Muscle of leg (tissue), 11 donors: ENCODE results near the gene PFDN1. TPM values are rescaled to one million over a fixed set of nuclear protein-coding genes. Genes with fewer than 3 reads are reported as not detected.

Experiments
- DNase-seq: peaks from one replicate; pipeline ENCODE4 v3.0.0; 2013
- H3K27ac ChIP-seq: one replicate; pipeline ENCODE4 v1.5.1; 2013; ENCODE audit warnings: mild to moderate bottlenecking, low read length, control low read depth
- H3K27me3 ChIP-seq: one replicate; pipeline ENCODE4 v1.6.1; 2013; ENCODE audit warnings: low read length; ENCODE audit not compliant: control insufficient read depth, insufficient read depth
- H3K36me3 ChIP-seq: one replicate; pipeline ENCODE4 v1.6.1; 2013; ENCODE audit warnings: low read length; ENCODE audit not compliant: control insufficient read depth, insufficient read depth
- H3K4me1 ChIP-seq: one replicate; pipeline ENCODE4 v1.6.1; 2013; ENCODE audit warnings: low read length; ENCODE audit not compliant: control insufficient read depth, insufficient read depth
- H3K4me3 ChIP-seq: one replicate; pipeline ENCODE4 v1.5.1; 2013; ENCODE audit warnings: low read length, control low read depth
- H3K9me3 ChIP-seq: replicated peaks from 2 replicates; pipeline ENCODE4 v1.6.1; 2013; ENCODE audit warnings: low read depth, low read length; ENCODE audit not compliant: control insufficient read depth
- WGBS: methylation state at CpG from one replicate; pipeline ENCODE4 v1.1.5; 2013; ENCODE audit warnings: missing lambda C conversion rate; ENCODE audit not compliant: insufficient coverage; 5-methylcytosine and 5-hydroxymethylcytosine counted together
- polyA plus RNA-seq, 8 donors: library from polyadenylated mRNA; unstranded; fragments of 120-200 nt; gene quantifications; one replicate each; pipeline versions ENCODE4 v1.2.1 to v1.2.3, GENCODE V29; 2013; ENCODE audit warnings: inconsistent platforms in 1 of 8, low replicate concordance in 1 of 8; ENCODE audit not compliant: insufficient read length in 8 of 8, insufficient read depth in 1 of 8
- total RNA-seq: library from RNA; stranded (reverse); fragments of 120-200 nt; gene quantifications from one replicate; pipeline ENCODE4 v1.2.4, GENCODE V29; 2013

The PFDN1 gene
- total and polyA plus RNA-seq, 9 donors: 46.3 to 94.4 (median 69.8) TPM

GRCh38 chr5:140244525-140245025 is 58.3 kb downstream of the PFDN1 start:
- peak; percentile 93 for DNase-seq
- no peak overlapping the region for H3K27ac ChIP-seq
- H3K4me3 ChIP-seq: no peak overlapping the region
- 8% methylated on average over 12 of the region's 14 CpGs for WGBS
- H3K4me1 ChIP-seq: peaks cover 68% of the 10 kb centered on the region
- no peaks in the 10 kb centered on the region for H3K27me3 ChIP-seq
- no peaks in the 10 kb centered on the region for H3K9me3 ChIP-seq
- peaks cover 26% of the 10 kb centered on the region for H3K36me3 ChIP-seq

GRCh38 chr5:140243706-140244250 is 59.1 kb downstream of the PFDN1 start:
- H3K4me1 ChIP-seq: peaks cover 68% of the 10 kb centered on the region
- H3K27ac ChIP-seq: no peak overlapping the region
- no peaks in the 10 kb centered on the region for H3K27me3 ChIP-seq
- H3K4me3 ChIP-seq: no peak overlapping the region
- H3K9me3 ChIP-seq: no peaks in the 10 kb centered on the region
- DNase-seq: no peak
- WGBS: 80% methylated on average over 3 of the region's 4 CpGs
- peaks cover 23% of the 10 kb centered on the region for H3K36me3 ChIP-seq

DNA sequence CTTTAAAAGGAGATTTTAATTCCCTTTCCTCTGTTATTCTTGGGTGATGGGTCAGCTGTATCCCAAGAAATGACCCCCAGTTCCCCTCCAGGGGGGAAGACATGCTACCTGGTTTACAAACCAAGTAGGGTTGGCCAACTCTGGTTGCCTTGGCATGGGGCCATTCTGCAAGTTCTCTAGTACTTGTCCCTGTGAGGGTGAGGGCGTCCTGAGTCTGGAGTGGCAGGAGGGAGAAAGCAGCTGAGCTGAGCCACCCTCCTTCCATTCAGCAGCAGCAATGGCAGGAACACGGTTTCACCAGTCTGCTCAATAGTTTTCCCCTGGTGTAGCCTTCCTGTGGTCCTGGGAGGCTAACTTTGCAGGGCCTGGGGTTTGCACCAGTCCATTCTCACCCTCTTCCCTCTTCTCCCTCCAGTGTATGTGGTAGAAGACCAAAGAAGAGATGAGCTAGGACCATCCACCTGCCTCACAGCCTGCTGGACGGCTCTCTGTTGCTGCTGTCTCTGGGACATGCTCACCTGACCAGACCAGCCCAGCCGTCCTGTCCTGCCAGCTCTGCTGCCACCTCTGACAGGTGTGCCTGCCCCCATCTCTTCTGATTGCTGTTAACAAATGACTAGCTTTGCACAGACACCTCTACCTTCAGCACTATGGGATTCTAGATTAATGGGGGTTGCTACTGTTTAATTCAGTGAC is 59.9 kb downstream of the PFDN1 start:
- Histone ChIP-seq H3K27ac (peak overlapping the region; percentile 20), H3K9me3 (no peaks in the 10 kb centered on the region), H3K4me3 (no peak overlapping the region), H3K36me3 (peaks cover 23% of the 10 kb centered on the region), H3K27me3 (no peaks in the 10 kb centered on the region), H3K4me1 (peaks cover 64% of the 10 kb centered on the region)
- no peak for DNase-seq
- 89% methylated on average over 1 of the region's 4 CpGs for WGBS

GRCh38 chr5:140242099-140242498 is 60.8 kb downstream of the PFDN1 start:
- Histone ChIP-seq H3K4me1 (peaks cover 64% of the 10 kb centered on the region), H3K4me3 (no peak overlapping the region), H3K27ac (peak overlapping the region; percentile 70), H3K36me3 (peaks cover 23% of the 10 kb centered on the region), H3K27me3 (no peaks in the 10 kb centered on the region), H3K9me3 (no peaks in the 10 kb centered on the region)
- WGBS: no CpG with 5 or more reads among the region's 5 CpGs
- DNase-seq: no peak

- Histone ChIP-seq H3K4me1 (peaks cover 54% of the 10 kb centered on the region), H3K9me3 (no peaks in the 10 kb centered on the region), H3K27me3 (no peaks in the 10 kb centered on the region), H3K4me3 (no peak overlapping the region), H3K27ac (peak overlapping the region; percentile 75), H3K36me3 (peaks cover 23% of the 10 kb centered on the region)
- 31% methylated on average over 8 of the region's 9 CpGs for WGBS
- DNase-seq: peak; percentile 92
Measured at GRCh38 chr5:140240987-140241706, 61.8 kb downstream of the PFDN1 start.

DNA sequence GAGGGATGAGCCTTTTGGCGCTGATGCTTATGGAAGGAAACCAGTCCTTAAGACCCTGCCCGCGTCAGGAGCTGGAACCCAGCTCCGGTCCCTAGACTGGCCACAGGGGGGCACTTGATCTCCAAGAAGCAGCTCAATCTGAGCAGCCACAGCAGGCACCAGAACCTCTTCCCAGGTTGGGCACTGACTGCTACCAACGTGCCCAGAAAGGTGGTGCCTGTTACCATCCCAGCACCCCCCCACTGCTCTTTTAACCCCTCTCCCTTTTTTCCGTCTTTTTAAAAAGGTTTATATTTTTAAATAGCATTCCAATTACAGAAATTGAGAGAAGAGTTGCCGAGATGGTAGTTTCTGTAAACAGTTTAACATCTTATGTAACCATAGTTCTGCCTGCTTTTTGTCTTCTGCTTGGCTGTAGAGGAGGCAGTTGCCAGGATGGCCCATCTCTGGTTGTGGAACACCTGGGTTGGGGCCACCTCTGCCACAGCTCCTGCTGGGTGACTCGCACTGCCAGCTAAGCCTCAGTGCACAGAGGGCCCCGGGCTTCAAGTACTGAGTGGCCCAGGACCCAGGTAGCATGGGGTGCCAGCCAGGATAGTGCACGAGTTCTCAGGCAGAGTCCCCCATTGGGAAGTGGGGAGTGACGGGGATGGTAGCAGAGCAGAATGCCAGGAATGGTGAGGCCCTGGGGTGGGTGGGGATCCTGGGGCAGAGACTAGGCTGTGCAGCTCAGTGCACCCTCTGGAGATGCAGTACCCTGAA is 62.8 kb downstream of the PFDN1 start:
- H3K9me3 ChIP-seq: no peaks in the 10 kb centered on the region
- DNase-seq: peak; percentile 62
- no peaks in the 10 kb centered on the region for H3K27me3 ChIP-seq
- peaks cover 44% of the 10 kb centered on the region for H3K4me1 ChIP-seq
- WGBS: 21% methylated on average over 5 of the region's 11 CpGs
- peaks cover 15% of the 10 kb centered on the region for H3K36me3 ChIP-seq
- H3K4me3 ChIP-seq: no peak overlapping the region
- no peak overlapping the region for H3K27ac ChIP-seq

GRCh38 chr5:140239461-140239860 is 63.4 kb downstream of the PFDN1 start:
- Histone ChIP-seq H3K36me3 (peaks cover 10% of the 10 kb centered on the region), H3K27ac (no peak overlapping the region), H3K4me1 (peaks cover 37% of the 10 kb centered on the region), H3K9me3 (no peaks in the 10 kb centered on the region), H3K27me3 (no peaks in the 10 kb centered on the region), H3K4me3 (no peak overlapping the region)
- DNase-seq: no peak
- 100% methylated on average over 2 of the region's 5 CpGs for WGBS

- WGBS: 85% methylated on average over 4 of the region's 6 CpGs
- no peak overlapping the region for H3K27ac ChIP-seq
- H3K4me3 ChIP-seq: no peak overlapping the region
- H3K4me1 ChIP-seq: peaks cover 30% of the 10 kb centered on the region
- H3K9me3 ChIP-seq: no peaks in the 10 kb centered on the region
- DNase-seq: no peak
- peaks cover 7% of the 10 kb centered on the region for H3K36me3 ChIP-seq
- H3K27me3 ChIP-seq: no peaks in the 10 kb centered on the region
Measured at GRCh38 chr5:140238756-140239155, 64.1 kb downstream of the PFDN1 start.

- no peaks in the 10 kb centered on the region for H3K36me3 ChIP-seq
- H3K27me3 ChIP-seq: no peaks in the 10 kb centered on the region
- no peaks in the 10 kb centered on the region for H3K9me3 ChIP-seq
- WGBS: 80% methylated on average over 2 of the region's 6 CpGs
- no peak overlapping the region for H3K27ac ChIP-seq
- no peak overlapping the region for H3K4me3 ChIP-seq
- peaks cover 18% of the 10 kb centered on the region for H3K4me1 ChIP-seq
- DNase-seq: no peak
Measured at GRCh38 chr5:140236891-140237598, 65.9 kb downstream of the PFDN1 start.
